SK-N-SH (cell line): ENCODE data around the gene ATE1.

ENCODE experiments used
- CTCF ChIP-seq: fragments of 200-600 bp; sonication (generic); IDR thresholded peaks from 2 replicates; pipeline ENCODE4 v1.6.1; 2017; ENCODE audit warnings: antibody characterized with exemption, mild to moderate bottlenecking, moderate library complexity
- GABPA ChIP-seq: IDR thresholded peaks from 2 replicates; pipeline ENCODE4 v1.4.0; 2012; ENCODE audit warnings: low read depth, mild to moderate bottlenecking
- NFIC ChIP-seq: IDR thresholded peaks from 2 replicates; pipeline ENCODE4 v1.4.0; 2012; ENCODE audit warnings: borderline replicate concordance
- RFX5 ChIP-seq: IDR thresholded peaks from 2 replicates; pipeline ENCODE4 v1.6.1; 2012; ENCODE audit warnings: mild to moderate bottlenecking, improper control_type of control experiment, low read length

- TF ChIP-seq GABPA (no peak), RFX5 (no peak), NFIC (no peak), CTCF (no peak)
Measured at GRCh38 chr10:121713486-121713885, 214.3 kb downstream of the ATE1 start.
